Suppressor macrophage treated with lipopolysaccharide for 1 hour (primary cell): ENCODE results near the gene PDE4D.

Experiments used
- DNase-seq, 3 donors: peaks; one replicate each; pipeline ENCODE4 v3.0.0-alpha.2; 2020 to 2022

PDE4D gene

DNA sequence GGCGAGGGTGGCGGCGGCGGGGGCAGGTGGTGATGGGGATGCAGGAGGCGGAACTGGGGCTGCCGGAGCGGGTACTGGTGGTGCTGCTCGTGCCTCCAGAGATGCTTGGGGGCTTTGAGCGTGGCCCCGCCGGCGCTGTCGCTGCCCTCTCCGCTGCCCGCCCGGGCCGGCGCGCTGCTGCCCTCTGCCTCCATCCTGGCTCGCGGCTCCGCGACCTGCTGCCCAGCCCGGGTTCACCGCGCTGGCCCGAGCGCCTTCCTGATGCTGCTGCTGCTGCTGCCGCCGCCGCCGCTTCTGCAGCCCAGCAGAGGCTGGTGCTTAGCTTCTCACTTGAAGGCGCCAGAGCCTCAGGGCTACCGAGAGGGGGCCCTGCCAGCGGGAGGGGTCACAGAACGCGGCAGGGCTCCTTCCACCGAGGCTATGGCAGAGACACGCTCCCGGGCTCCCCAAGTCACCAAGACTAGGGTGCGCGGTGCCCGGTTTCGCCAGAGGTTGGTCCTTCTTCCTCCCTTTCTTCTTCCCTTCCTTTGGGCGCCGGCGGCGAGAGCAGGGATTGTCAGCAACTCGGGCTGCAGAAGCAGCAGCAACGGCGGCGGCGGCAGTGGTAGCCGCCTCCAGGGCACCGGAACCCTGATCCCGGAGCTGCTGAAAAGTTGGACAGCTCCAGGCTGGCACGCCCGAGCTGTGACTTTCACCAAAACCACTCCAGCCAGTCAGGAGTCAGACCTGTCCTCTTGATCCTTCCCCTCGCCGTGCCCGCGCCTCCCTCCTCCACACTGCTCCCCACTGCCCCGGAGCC is at the start of gene PDE4D:
Gene PDE4D (minus strand): TSS at position 298 of the 799 bp plus-strand sequence.
- peak; percentile 68 to 87 (median 79) for DNase-seq

DNA sequence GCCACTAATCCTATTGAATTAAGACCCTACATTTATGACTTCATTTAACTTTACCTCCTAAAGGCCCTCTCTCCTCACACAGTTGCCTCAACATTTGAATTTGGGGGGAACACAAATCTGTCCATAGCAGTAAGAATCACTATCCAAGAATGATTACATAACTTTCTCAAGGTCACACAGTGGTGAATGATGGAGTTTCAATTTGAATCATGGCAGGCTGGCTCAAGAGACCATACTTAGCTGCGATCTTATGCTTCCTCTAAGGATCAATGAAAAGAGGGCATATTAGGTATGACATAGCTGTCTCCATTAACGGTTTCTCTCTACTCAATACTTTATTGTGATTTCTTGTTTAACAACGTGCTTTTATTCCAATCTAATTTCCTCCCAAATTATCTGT is 44.1 kb upstream of the PDE4D start:
- no peak for DNase-seq

- no peak for DNase-seq
Measured at GRCh38 chr5:59923465-59923864, 29.9 kb upstream of the PDE4D start.

GRCh38 chr5:59922220-59922619 is 28.7 kb upstream of the PDE4D start:
- no peak for DNase-seq

DNA sequence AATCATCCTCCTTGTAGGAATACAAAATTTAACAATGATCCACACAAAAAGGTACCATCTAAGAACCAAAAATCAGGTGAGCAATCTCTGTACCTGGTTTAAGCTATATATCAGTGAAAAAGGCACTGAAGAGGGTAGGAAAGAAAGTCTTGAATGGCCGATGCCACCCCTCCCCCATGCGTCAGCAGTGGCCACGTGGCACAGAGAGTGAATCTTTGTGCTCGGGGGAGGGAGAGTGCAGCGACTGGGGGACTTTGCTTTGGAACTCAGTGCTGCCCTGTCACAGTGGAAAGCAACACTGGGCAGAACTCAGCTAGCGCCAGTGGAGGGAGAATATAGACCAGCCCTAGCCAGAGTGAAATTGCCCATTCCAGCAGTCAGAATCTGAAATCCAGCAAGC is 28.3 kb upstream of the PDE4D start:
- no peak for DNase-seq

DNA sequence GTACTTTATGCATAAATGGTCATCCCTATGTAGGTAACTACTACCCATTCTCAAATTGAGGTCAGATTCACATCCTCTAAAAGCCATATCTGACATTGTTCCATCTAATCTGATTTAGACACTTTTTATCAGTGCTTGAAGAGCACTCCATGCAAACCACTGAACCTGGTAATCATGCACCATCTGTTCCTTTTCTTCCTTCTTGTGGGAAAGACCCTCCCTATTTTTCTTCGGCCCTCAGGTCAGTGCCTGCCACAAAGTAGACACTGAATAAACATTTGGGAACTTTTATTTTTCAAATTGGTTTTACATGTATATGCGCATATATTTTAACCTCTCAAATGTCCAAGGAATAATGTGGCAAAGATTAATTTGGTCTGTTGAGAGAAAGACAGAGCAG is 26.0 kb upstream of the PDE4D start:
- no peak for DNase-seq

DNA sequence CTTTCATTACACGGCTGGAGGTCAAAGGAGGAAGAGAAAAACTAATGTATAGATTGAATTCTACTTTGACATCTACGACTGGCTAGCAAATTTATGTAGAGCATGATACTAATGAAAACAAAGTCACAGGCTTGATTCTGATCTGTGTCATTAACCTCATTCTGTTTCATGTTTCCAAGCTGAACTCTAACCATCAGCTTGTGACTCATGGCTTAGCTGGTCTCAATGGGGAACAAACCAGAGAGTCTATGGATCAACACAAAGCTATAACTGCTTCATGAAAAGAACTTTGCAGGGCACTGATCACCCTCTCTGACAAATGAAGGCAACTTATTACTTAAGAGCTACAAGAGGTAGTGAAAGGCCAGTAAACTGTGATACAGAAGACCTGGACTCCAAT is 23.6 kb upstream of the PDE4D start:
- peak in 2 of 3 donors; percentile 20 to 29 for DNase-seq

DNA sequence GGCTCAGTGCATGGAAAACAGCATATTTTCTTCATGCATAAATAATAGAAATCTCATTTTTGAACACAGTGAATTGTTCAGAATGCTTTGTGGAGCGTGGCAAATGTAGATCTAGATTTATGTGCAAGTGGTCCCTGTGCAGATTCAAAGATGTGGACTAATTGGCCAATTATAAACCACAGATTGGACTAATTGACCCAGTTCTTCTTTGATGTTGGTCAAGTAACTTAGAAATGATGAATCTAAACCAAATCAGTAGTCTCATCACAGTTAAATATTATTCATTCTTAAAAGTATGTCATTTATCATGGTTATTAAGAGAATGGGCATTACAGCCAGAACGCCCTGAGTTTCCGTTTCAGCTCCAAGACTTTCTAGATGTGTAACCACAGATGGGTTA is 11.7 kb upstream of the PDE4D start:
- DNase-seq = no peak

DNA sequence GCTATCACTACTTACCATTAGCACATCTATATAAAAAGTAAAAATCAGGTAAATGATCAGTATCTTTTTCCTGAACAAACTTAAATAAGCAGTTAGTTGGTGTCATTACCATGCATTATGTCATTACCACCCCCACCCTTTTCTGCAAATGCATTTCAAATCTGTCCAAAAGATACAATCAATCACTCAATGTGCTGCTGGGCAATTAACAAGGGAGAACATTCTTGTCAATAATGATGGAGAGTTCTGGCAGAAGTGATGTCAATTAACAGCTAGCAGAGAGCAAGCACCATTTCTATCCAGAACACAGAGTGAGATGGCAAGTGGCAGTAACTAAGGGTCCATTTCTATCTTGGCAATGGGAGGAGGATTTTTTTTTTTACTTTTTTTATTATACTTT is 3.5 kb upstream of the PDE4D start:
- no peak for DNase-seq

- no peak for DNase-seq
Measured at GRCh38 chr5:59891962-59892643, 1.4 kb downstream of the PDE4D start.

- no peak for DNase-seq
Measured at GRCh38 chr5:59887274-59887673, 6.3 kb downstream of the PDE4D start.

DNA sequence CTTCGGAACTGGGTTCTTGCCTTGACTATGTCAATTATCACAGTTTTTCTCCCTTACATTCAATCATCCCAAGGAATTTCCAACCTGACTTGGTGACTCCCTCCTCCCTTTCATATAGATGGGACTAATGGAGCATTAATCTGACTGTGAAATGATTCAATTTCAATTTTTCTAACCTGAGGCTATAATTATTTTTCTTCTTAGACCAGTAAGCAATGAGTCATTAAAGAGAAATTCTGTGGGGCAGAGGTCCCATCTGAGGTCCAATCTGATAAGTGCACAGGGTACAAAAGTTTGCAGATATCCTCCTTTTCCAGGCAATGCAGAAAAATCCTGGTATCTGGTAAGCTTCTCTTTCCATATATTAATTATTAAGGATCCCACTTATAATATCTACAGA is 18.9 kb downstream of the PDE4D start:
- no peak for DNase-seq

DNA sequence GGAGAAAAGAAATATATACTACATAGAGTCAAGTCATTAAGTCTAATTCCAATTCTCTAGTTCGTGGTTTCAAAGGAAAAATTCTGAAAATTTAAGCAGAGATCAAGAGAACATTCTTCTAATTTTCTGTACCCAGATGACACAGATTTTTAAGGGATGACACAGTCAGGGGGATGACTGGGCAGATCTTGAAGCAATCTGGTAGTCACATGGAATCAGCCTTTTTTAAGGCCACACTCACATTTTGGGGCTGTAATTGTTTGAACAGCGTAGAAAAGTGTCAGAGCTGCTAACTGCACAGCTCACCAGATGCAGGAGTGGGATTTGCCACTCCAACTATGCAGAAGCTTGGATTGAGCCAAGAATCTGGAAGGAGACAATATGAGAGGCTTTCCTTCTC is 20.4 kb downstream of the PDE4D start:
- DNase-seq = no peak

GRCh38 chr5:59866661-59867060 is 26.9 kb downstream of the PDE4D start:
- no peak for DNase-seq

- no peak for DNase-seq
Measured at GRCh38 chr5:59864718-59865117, 28.8 kb downstream of the PDE4D start.

GRCh38 chr5:59863777-59864176 is 29.7 kb downstream of the PDE4D start:
- no peak for DNase-seq

GRCh38 chr5:59856358-59856757 is 37.2 kb downstream of the PDE4D start:
- DNase-seq = no peak

DNA sequence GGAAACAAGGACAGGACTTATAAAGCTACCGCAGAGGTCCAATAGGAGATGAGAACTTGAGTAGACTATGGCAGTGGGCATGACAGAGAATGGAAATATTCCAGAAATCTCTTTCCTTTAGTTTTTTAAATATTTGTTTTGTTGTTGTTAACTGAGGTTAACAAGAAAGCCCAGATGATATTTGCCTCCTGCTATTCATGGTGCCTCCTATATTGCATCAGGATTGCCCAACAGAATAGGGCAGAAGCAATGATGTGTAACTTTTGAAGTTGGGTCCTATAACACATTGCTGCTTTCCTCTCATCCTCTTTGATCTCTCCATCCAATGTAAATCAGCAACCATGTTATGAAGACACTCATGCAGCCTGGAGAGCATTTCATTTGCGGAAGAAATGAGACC is 42.8 kb downstream of the PDE4D start:
- DNase-seq = no peak

- no peak for DNase-seq
Measured at GRCh38 chr5:59847586-59847985, 45.9 kb downstream of the PDE4D start.

DNA sequence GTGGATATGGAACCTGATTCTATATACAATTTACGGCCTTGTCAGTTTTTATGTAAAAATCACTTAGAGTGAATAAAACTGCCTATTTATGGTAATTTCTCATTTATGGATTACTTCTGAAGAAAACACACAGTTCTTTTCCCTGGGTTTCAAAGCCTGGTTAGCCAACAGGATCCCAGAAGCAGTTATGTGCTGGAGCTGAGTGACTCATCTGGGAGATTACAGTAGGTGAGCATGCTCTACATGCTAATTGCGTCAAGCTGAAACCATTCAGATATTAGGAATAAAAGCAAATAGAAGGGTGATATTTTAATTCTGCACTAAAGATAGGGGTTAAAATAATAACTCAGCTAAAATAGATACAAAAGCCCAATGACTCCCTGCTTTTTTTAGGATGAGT is 47.8 kb downstream of the PDE4D start:
- no peak for DNase-seq

DNA sequence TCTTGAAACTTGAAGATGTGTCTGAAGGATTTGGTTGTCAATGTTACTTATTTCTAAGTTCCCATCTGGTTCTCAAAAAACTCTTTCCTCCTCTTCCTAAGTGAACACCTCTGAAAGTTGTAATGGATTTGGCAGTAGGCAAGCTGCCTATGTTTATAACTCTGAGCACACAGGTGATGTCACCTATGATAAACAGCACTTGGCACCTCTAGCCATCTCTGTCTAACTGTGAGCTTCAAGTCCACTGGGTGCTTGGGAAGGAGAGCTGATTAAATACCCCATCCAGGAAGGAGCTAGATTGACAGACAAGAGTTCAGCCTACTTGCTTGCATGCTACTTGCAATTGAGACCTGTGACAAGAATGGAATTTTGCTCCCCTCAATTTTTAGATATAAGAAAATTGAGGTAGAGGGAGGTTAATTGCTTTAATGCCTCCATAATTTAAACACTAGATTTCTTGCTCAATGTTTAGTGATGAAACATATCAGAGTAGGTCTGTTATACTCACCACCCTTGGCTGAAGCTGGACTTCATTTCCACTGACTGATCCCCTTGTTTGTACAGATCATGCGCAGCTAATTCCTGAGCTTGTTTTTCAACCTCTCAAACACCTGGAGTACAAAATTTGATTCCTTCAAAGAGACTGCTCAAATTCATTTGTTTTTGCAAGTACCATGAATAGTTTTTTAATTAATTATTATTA is 49.9 kb downstream of the PDE4D start:
- DNase-seq = no peak

- peak in 2 of 3 donors; percentile 44 to 51 for DNase-seq
Measured at GRCh38 chr5:59842999-59843398, 50.5 kb downstream of the PDE4D start.

DNA sequence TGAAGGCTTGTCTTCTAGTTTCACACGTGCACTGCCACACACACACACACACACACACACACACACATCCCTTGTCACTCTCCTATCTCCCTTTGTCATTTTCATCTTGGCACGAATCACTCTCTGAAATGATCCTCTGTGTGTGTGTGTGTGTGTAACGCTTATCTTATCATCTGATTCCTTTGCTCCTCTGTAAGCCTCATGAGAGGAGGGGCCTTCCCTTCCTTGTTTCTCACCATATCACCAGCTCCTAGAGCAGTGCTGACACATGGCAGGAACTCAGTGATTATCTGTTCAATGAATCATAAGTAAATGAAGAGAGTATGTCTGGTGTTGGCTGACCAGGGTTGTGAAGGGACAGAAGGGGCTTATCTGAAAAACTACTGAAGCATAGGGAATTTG is 53.3 kb downstream of the PDE4D start:
- DNase-seq = no peak

DNA sequence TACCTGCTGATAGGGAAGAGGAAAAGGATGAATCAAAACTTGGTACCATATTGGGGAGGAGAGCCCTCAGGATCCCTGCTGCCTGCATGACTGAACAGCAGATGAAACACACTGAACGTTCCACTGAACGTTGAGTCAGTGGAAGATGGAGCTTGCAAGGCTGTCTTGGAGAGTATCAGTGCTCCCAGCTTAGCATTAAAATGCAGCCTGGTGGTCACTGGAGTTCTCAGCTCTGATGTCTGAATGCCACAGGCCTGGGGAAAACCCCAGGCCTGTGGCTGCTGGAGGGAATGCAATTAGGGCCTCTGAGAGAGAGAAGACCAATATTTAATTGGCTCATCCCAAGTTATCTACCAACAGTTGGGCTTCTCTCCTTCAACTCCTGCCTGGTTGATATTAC is 54.5 kb downstream of the PDE4D start:
- no peak for DNase-seq
